OCI-LY3 (cell line): ENCODE data around the gene CUX1.

Experiments used
- EZH2phosphoT487 ChIP-seq: fragments of 200-600 bp; shearing (Covaris generic); IDR thresholded peaks from 2 replicates; pipeline ENCODE4 v1.6.1; 2018; ENCODE audit warnings: antibody characterized with exemption, mixed run types, low read depth
- TF ChIP-seq, protein P1 (sequence below): fragments of 200-600, 300-600 bp; sonication (generic); IDR thresholded peaks from 2 replicates; pipeline ENCODE4 v1.5.1; 2014; ENCODE audit warnings: antibody characterized with exemption, low read length, low read depth

DNA sequence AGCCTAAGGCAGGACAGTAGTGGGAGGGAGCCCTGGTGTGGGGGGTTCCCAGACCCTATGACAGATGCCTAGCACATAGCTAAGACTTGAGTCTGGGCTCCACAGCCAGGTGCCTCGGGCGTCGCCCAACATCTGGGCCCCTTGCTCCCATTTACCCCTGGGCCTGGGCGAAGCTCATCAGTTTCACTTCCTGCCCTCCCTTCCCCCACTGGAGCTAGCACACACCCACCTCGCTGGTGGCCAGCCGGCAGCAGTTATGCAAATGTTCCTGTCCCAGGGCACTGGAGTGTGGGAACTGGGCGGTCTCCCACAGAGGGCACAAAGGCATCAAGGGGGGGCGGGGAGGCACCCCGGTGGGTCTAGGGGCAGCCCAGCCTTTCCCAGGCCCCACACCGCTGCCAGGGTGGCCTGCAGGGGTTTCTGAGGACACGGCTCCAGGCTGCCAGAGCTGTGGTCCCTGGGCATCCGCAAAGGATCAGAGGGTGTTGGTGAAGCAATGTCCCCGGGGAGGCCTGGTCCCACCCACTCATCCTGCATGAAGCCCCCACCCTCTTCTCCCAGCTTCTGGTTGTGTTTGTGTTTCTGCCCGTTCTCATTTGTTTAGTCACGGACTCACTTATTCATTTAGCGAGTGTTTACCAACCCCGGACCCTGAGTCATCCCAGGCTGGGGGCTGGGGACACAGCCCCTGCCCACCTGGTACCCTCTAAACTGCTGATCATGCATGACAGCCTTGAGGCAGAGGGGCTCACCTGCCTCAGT is 489.7 kb downstream of the CUX1 start:
- TF ChIP-seq, protein P1, sequence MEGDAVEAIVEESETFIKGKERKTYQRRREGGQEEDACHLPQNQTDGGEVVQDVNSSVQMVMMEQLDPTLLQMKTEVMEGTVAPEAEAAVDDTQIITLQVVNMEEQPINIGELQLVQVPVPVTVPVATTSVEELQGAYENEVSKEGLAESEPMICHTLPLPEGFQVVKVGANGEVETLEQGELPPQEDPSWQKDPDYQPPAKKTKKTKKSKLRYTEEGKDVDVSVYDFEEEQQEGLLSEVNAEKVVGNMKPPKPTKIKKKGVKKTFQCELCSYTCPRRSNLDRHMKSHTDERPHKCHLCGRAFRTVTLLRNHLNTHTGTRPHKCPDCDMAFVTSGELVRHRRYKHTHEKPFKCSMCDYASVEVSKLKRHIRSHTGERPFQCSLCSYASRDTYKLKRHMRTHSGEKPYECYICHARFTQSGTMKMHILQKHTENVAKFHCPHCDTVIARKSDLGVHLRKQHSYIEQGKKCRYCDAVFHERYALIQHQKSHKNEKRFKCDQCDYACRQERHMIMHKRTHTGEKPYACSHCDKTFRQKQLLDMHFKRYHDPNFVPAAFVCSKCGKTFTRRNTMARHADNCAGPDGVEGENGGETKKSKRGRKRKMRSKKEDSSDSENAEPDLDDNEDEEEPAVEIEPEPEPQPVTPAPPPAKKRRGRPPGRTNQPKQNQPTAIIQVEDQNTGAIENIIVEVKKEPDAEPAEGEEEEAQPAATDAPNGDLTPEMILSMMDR = no peak
- TF ChIP-seq EZH2phosphoT487 = no peak
